Suppressor macrophage treated with lipopolysaccharide for 1 hour (primary cell): Measurements from ENCODE around the gene CDK12.

Experiments
- DNase-seq, 3 donors: peaks; one replicate each; pipeline ENCODE4 v3.0.0-alpha.2; 2020 to 2022

CDK12 gene

GRCh38 chr17:39549747-39550573, 88.7 kb downstream of the CDK12 start:
- DNase-seq, result no peak

GRCh38 chr17:39551879-39552278, 90.6 kb downstream of the CDK12 start:
- no peak for DNase-seq

DNA sequence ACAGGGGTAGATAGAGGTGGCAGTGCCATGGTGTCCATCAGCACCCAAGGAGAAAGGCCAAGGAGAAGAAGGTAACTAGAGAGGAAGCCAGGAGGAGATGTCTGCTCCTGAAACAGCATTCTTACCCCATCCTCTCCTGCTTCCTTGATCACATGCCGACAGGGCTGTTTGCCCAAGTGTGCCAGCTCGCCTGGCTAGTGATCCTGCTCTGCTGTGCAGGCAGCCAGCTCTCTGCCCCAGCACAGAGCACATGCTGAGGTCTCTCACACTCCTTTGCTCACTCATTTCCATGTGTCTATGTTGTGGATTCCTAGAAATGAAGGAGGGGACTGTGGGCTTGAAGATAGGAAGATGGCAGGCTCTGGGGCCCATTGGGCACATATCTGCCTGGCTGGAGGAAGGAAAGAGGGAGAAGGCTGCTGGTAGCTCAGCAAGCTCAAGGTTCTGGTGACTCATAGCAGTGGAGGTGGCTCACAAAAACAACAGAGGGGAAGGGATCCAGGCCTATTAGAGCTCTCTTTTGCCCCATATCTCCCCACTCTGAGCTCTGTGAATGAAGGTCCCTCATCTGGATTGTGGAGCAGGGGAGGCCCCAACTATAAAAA, 92.2 kb downstream of the CDK12 start:
- no peak for DNase-seq

GRCh38 chr17:39555368-39555767, 94.1 kb downstream of the CDK12 start:
- no peak for DNase-seq

DNA sequence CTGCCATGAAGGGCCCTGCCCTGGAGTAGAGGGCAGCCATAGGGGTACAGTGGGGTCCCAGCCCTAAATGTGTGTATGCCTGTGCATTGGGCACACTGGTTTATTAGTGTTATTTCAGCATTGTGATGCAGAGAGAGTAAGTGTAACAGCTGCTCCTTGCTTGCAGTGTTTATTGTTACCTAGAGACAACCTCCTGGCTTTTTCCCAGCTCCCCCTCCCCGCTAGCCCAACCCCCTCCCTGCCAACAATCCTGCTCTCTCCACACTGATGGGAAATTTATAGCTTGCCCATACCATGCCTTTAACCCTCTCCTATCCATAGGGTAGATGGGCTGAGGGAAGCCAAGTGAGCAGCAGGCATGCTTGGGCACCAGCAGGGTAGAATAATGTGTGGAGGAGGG, 95.1 kb downstream of the CDK12 start:
- no peak for DNase-seq

DNA sequence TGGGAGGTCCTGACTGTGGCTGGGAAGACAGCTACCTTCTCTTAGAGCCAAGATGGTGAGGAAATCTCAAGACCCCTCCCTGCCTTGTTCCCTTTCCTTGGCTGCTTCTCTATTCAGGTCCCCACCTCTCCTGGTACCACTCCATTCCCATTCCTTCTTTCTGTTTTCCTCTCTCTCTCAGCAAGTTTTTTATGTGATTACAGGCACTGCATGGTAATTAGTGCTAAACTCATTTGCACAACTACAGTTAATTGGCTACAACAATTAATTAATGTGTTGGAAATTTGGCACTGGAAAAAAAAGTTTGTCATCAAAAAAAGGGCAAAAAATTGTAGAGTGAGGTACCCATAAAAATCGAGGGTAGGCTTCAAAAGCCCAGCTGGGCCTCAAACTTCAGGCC, 101.1 kb downstream of the CDK12 start:
- DNase-seq, result no peak

GRCh38 chr17:39562976-39563375, 101.7 kb downstream of the CDK12 start:
- DNase-seq, result no peak

DNA sequence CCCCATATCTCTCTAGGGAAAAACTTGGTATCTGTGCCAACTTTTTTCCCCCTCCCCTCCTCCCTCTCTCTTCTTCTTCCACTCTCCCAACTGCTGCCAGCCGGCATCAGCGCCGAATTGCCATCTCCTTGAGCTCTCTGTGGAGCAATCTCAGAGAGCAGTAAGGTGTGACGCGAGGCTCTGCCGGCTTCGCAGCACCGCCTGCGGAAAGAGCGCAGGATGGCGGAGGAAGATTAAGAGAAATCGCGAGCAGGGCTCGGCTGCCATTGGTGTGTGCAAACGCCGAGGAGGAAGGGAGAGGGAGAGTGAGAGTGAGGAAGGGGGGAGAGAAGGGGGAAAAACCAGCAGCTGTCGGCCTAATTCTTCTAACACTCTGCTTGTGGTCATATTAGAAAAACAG, 102.2 kb downstream of the CDK12 start:
- no peak for DNase-seq

DNA sequence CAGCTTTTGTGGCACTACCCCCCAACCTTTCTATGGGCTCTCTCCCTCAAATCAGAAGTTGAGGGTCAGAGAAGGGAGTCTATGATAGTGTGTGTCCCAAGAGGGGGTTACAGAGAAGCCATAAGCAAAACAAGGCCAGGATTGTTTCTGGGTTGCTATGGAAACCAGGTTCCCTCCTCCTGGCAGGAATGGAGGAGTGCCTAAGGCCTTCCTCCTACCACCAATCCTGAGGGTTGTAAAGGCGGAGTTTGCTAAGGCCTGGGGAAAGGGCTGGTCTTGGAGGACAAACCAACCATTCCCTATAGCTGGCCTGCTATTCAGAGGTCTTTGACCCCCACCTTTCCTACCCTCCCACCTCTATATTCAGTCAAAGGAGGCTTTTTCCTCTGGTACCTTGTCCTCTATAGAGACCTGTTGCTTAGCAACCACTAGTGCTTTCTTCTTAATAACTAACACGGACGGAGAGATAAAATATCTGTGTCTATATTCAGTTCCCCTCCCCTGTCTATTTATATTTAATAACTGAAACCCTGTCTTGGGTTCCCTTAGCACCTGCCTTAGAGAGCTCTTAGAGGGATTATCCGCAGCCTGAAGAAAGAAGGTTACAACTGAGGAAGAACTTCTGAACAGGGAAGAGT, 103.0 kb downstream of the CDK12 start:
- DNase-seq, result no peak

DNA sequence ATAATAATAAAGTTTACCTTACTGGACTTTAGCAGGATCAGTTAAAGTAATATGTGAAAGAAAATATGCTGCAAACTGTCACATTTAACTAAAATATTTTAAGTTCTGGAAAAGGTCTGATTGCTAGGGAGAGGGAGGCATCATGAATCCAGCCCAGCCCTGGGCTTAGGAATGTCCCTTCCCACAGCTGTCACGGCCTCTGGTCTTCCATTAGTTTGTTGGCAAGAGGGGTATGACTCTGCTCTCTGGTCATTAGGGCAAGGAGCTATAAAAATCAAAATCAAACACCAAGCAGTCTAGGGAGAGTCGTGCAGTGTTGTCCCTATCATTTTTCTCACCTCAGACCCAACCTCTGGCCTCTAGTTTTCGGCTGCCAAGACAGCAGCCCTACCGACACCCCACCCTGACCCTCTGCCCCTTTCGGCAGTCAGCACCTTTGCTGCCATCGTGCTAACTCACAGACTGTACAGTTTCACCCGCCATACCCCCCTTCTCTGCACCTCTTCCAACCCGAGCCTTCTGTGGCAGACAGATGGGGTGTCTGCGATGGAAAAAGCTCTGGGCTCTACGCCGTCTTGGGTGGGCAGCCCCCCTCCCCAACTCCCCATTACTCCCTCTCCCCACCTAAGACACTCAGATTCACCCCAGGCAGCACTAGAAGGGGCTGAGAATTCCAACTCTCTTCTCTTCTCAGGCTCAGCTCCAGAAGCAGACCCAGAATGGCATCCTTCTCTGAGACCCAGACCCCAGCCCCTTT, 105.0 kb downstream of the CDK12 start:
- DNase-seq, result no peak

DNA sequence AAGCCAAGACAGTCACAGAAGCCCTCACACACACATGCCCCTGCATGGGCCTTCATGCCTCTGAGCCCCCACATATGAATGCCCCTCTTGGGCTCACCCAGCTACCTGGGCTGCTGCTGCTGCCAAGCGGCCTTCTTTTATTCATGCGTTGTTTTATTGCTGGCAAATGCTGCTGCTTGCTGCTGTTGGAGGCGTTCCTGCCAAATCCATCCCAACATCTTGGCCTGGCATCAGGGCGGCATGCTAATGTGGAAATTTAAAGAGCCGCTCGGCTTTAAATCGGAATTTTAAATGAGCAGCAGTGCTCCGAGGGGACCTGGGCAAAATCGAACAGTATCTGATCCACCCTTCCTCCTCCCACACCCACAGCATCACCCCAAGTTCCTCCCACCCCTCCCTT, 107.4 kb downstream of the CDK12 start:
- DNase-seq, result no peak

DNA sequence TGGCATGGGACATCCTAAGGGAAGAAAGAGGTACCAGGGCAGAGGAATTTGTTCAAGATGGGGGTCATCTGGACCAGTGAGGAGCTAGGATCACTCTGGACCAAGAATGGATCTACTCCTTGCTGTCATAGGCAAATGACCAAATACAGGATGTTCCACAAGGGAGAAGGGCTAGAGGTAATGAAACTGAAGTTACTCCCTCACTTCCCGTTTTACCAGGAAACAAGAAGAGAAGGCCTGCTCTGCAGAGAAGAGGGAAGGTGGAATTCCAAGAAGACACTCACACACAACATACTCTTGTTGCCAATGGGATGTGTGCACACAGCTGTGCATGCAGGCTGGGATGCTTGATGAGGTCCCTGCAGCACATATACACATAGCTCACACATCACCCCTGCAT, 107.8 kb downstream of the CDK12 start:
- peak; percentile 60 to 78 (median 69) for DNase-seq

DNA sequence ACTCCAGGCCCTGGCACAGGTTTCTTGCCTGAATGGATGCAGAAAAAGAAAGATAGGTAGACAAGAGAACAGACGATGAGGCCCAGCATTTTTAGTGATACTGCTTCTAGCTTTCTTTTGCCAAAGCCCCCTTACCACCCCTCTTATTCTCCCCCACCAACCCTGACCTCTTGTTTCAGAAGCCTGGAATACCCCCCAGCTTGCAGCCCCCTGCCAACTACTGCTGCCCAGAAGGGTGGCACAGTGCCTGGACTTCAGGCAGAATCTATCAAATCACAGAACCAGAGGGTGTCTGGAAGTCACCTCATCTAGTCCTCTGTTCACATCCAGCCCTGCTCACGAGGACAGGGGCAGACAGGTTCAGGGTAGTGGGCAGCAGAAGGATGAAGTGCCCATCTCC, 110.8 kb downstream of the CDK12 start:
- no peak for DNase-seq

DNA sequence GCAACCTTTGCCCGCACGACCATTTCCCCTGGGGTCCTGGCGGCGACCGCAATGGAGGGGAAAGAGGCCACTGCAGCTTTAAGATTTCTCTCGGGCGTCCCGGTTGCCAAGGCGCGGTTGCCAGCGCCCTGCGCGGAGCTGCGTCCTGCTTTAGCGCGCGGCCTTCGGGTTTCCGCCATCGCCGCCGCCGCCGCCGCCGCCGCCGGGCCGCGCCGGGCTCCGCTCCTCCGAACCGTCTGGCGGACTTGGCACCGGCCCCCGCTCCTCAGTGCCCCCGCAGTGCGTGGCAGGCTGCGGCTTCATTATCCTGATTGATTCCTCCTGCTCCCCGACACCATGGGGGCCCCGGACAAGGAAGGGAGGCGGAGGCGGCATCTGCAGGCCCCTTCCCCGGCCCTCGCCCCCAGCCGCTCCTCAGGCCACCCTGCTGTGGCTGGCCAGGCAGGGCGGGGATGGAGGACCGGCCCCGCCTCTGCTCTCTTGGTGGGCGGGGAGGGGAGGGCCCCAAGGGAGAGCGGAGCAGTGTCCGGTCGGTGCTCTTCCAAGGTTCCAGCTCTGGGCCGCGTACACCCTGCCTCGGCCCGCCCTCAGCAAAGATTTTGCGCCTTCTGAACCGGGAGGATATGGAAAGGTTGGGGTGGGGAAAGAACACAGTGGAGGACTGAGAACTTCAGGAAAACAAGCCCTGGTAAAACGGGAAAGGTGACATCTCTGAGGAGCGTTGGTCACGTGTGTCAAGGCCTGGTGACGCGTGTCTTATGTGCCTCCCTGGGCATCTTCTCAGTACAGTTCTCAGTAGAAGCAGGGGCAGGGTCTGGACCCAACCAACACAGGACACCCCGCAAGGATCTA, 112.4 kb downstream of the CDK12 start:
- peak; percentile 43 to 75 (median 57) for DNase-seq

DNA sequence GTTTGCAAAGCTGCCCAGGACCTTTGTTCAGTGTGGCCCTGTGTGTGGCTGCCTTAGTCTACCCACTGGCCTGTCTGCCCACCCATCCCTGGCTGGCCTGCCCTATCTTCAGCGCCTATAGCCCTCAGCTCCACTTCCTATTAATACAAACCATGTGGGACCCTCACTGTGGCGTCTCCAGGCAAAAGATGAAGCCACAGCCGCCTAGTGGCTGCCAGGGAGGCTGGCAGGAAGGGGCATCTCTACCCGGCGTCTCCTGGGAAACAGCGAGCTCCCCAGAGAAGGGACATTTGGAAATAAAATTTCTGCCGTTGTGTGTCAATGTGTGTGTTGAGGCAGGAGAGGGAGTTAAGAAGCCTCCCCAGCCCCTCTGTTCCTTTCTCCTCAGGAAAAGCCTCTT, 114.9 kb downstream of the CDK12 start:
- DNase-seq, result peak; percentile 32 to 37 (median 34)

GRCh38 chr17:39578272-39578671, 117.0 kb downstream of the CDK12 start:
- DNase-seq, result no peak

DNA sequence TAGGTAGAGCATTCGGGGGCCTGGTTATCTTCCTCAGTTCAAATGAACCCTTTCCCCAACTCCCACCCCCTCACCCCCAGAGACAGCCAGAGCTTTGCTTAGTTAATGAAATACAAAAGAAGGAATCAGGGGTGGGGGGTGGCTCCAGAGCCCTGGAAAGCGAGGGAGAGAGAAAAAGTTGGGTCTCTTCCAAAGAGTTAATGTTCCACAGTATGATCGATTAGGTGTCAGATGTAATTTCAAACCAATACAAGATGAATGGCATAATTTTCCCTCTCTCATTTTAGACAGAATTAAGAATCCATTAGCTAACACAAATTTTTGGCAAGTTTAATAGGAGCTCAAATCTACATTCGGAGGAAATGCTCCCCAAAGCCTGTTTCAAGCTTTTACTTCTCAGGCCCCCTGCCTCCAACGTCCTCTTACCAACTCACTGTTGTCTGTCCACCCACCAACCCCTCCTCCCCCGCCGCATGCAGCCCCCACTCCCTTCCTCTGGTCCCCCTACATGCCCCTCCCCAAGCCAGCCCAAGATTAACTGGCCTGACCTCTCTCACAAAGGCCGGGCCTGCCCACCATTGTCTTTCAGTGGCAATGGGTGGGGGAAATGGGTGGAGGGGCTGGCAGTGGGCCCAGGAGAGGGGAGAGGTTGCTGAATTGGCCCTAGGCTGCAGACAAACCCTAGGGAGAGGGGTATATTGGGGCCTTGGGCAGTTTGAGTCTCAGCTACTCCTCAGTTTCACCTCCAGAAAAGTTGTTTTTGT, 118.2 kb downstream of the CDK12 start:
- no peak for DNase-seq

GRCh38 chr17:39580082-39580468, 118.8 kb downstream of the CDK12 start:
- no peak for DNase-seq

GRCh38 chr17:39581071-39581758, 119.9 kb downstream of the CDK12 start:
- no peak for DNase-seq

DNA sequence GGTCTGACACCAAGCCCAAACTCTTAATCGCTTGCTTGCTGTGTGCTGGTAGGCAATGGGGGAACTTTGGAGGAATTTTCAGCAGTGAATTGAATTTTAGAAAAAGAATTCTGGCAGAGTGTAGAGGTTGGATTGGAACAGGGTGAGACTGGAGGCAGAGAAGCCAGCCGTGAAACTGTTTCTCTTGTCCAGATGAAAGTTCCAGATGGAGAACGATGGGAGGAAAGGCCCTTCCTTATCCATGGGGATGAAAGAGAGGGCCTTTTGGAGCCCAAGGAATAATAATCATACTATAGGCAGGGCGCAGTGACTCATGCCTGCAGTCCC, 120.4 kb downstream of the CDK12 start:
- DNase-seq, result no peak

DNA sequence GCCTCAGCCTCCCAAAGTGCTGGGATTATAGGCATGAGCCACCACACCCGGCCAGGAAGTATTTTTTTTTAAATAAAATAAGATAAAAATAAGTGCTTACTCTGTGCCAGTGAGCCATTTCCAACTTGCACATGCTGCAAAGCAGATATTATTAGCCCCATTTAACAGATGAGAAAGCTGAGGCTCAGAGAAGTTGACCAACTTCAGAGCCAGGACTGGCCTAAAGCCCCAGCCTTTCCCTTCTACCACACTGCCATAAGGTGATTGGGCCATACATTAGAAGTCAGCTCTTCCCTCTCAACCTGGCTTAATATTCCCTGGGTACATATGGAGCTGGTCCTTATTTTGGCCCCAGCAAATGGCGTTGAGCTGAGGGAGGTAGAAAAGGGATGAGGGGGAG, 121.4 kb downstream of the CDK12 start:
- no peak for DNase-seq
